SU-DHL-6 (cell line): ENCODE measurements around the gene EED.

Experiments
- H2AFZ ChIP-seq: fragments of 200-600 bp; sonication (generic); 2 replicates; pipeline ENCODE4 v1.6.1; 2014; ENCODE audit warnings: low read depth, mild to moderate bottlenecking, moderate library complexity, mixed read lengths, antibody characterized with exemption, low read length; ENCODE audit not compliant: severe bottlenecking
- H3F3A ChIP-seq: fragments of 200-600 bp; shearing (Covaris generic); 2 replicates; pipeline ENCODE4 v1.6.0; 2016; ENCODE audit warnings: antibody characterized with exemption, mild to moderate bottlenecking; ENCODE audit not compliant: insufficient read depth
- H3K27ac ChIP-seq: fragments of 200-600 bp; sonication (generic); 2 replicates; pipeline ENCODE4 v1.5.1; 2016; ENCODE audit warnings: low read depth, mild to moderate bottlenecking, low read length, moderate library complexity, mixed read lengths
- H3K27me3 ChIP-seq: fragments of 200-600 bp; sonication (generic), shearing (Covaris generic); 2 replicates; pipeline ENCODE4 v1.6.0; 2014; ENCODE audit warnings: mild to moderate bottlenecking, low read length
- H3K36me3 ChIP-seq: fragments of 200-600 bp; sonication (generic); 2 replicates; pipeline ENCODE4 v1.6.1; 2014; ENCODE audit warnings: mild to moderate bottlenecking, low read length, mixed read lengths
- H3K4me2 ChIP-seq: fragments of 300-600, 200-600 bp; shearing (Covaris generic), sonication (generic); 2 replicates; pipeline ENCODE4 v1.6.0; 2014; ENCODE audit warnings: low read length, low read depth, mild to moderate bottlenecking; ENCODE audit not compliant: poor library complexity, severe bottlenecking
- H3K4me3 ChIP-seq: fragments of 200-600 bp; sonication (generic); 2 replicates; pipeline ENCODE4 v1.5.1; 2014; ENCODE audit warnings: antibody characterized with exemption, low read length, mild to moderate bottlenecking, mixed read lengths; ENCODE audit not compliant: insufficient read depth, poor library complexity, severe bottlenecking
- H3K79me2 ChIP-seq: fragments of 200-600 bp; sonication (generic); 2 replicates; pipeline ENCODE4 v1.6.1; 2014; ENCODE audit warnings: mild to moderate bottlenecking, low read length, moderate library complexity; ENCODE audit not compliant: insufficient read depth
- H3K9ac ChIP-seq: fragments of 200-600 bp; sonication (generic); 2 replicates; pipeline ENCODE4 v1.7.0; 2014; ENCODE audit warnings: mild to moderate bottlenecking, low read length
- H3K9me2 ChIP-seq: fragments of 200-600 bp; sonication (generic); replicated peaks from 2 replicates; pipeline ENCODE4 v1.6.1; 2014; ENCODE audit warnings: low read length; ENCODE audit not compliant: insufficient read depth
- H3K9me3 ChIP-seq: fragments of 200-600 bp; sonication (generic); 2 replicates; pipeline ENCODE4 v1.6.1; 2014; ENCODE audit warnings: low read length, mixed read lengths; ENCODE audit not compliant: insufficient read depth
- H4K20me1 ChIP-seq: fragments of 200-600 bp; sonication (generic); 2 replicates; pipeline ENCODE4 v1.6.1; 2014; ENCODE audit warnings: low read depth, mild to moderate bottlenecking, antibody characterized with exemption, low read length, moderate library complexity, mixed read lengths
- EZH2phosphoT487 ChIP-seq: fragments of 200-600 bp; sonication (generic), shearing (Covaris generic); conservative IDR thresholded peaks from 2 replicates; pipeline ENCODE4 v1.6.1; 2018; ENCODE audit warnings: mild to moderate bottlenecking, antibody characterized with exemption, low read length, moderate library complexity, mixed read lengths
- TF ChIP-seq, protein P1 (sequence below): fragments of 200-600 bp; sonication (generic); IDR thresholded peaks from one replicate; pipeline ENCODE4 v1.5.1; 2017; ENCODE audit warnings: antibody characterized with exemption, mild to moderate bottlenecking, low read length, moderate library complexity; ENCODE audit not compliant: insufficient read depth, poor library complexity, severe bottlenecking

Gene EED

DNA sequence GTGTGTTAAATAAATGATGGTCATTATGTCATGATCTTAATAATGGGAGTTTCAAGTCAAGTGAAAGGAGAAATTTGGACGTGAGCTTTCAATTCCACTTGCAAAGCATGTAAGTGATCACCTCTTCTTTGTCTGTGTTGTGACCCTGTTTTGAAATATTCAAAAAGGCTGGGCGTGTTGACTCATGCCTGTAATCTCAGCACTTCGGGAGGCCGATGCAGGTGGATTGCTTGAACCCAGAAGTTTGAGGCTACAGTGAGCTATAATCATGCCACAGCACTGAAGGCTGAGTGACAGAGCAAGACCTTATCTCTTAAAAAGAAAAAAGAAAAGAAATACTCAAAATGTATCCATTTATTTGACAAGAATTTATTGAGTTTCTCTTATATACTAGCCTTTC, 32.9 kb upstream of the EED start:
- Histone ChIP-seq H3K36me3 (no peaks in the 10 kb centered on the region), H3K9me3 (no peaks in the 10 kb centered on the region), H3K9ac (no peak overlapping the region), H3K79me2 (no peaks in the 10 kb centered on the region), H3K4me3 (no peak overlapping the region), H2AFZ (no peak overlapping the region), H4K20me1 (no peaks in the 10 kb centered on the region), H3K9me2 (no peaks in the 10 kb centered on the region), H3K27ac (no peak overlapping the region), H3K4me2 (no peak overlapping the region), H3K27me3 (no peaks in the 10 kb centered on the region), H3F3A (no peaks in the 10 kb centered on the region)
- TF ChIP-seq, protein P1, sequence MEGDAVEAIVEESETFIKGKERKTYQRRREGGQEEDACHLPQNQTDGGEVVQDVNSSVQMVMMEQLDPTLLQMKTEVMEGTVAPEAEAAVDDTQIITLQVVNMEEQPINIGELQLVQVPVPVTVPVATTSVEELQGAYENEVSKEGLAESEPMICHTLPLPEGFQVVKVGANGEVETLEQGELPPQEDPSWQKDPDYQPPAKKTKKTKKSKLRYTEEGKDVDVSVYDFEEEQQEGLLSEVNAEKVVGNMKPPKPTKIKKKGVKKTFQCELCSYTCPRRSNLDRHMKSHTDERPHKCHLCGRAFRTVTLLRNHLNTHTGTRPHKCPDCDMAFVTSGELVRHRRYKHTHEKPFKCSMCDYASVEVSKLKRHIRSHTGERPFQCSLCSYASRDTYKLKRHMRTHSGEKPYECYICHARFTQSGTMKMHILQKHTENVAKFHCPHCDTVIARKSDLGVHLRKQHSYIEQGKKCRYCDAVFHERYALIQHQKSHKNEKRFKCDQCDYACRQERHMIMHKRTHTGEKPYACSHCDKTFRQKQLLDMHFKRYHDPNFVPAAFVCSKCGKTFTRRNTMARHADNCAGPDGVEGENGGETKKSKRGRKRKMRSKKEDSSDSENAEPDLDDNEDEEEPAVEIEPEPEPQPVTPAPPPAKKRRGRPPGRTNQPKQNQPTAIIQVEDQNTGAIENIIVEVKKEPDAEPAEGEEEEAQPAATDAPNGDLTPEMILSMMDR, result no peak
- TF ChIP-seq EZH2phosphoT487, result no peak

- Histone ChIP-seq H3K9me2 (no peaks in the 10 kb centered on the region), H3K4me3 (no peak overlapping the region), H3K36me3 (no peaks in the 10 kb centered on the region), H3K79me2 (no peaks in the 10 kb centered on the region), H3K4me2 (no peak overlapping the region), H4K20me1 (no peaks in the 10 kb centered on the region), H3K27ac (no peak overlapping the region), H3K9ac (no peak overlapping the region), H3K9me3 (no peaks in the 10 kb centered on the region), H3F3A (no peaks in the 10 kb centered on the region), H3K27me3 (no peaks in the 10 kb centered on the region), H2AFZ (peak overlapping the region; percentile 8)
- no peak for TF ChIP-seq EZH2phosphoT487
- TF ChIP-seq, protein P1, result no peak
Measured at GRCh38 chr11:86212019-86212611, 32.4 kb upstream of the EED start.

GRCh38 chr11:86214710-86215109, 29.8 kb upstream of the EED start:
- H3K4me3 ChIP-seq, result no peak overlapping the region
- H4K20me1 ChIP-seq, result no peaks in the 10 kb centered on the region
- no peaks in the 10 kb centered on the region for H3K79me2 ChIP-seq
- H3K27me3 ChIP-seq, result no peaks in the 10 kb centered on the region
- H3K4me2 ChIP-seq, result no peak overlapping the region
- no peaks in the 10 kb centered on the region for H3K36me3 ChIP-seq
- H3F3A ChIP-seq, result peaks cover 9% of the 10 kb centered on the region; the same call in 1 of the 2 replicates
- H3K9me2 ChIP-seq, result no peaks in the 10 kb centered on the region
- H3K9ac ChIP-seq, result no peak overlapping the region
- no peak overlapping the region for H2AFZ ChIP-seq
- H3K9me3 ChIP-seq, result no peaks in the 10 kb centered on the region
- no peak overlapping the region for H3K27ac ChIP-seq
- TF ChIP-seq, protein P1, result no peak
- no peak for TF ChIP-seq EZH2phosphoT487
